Chondrocyte (in vitro differentiated cells): ENCODE results near the gene SENP1. TPM values are rescaled to one million over a fixed set of nuclear protein-coding genes. Genes with fewer than 3 reads are reported as not detected.

ENCODE experiments used
- DNase-seq: peaks from one replicate; pipeline ENCODE4 v3.0.0; 2021; ENCODE audit warnings: mixed read lengths, low spot score
- H3K27ac Mint-ChIP-seq: one replicate; pipeline ENCODE4 v1.8.0; 2021; ENCODE audit warnings: mild to moderate bottlenecking, moderate library complexity, mixed read lengths; ENCODE audit not compliant: unreplicated experiment
- H3K27me3 Mint-ChIP-seq: 2 replicates; pipeline ENCODE4 v1.8.0; 2021; ENCODE audit warnings: low read depth, mixed read lengths
- H3K36me3 Mint-ChIP-seq: 2 replicates; pipeline ENCODE4 v1.8.0; 2021; ENCODE audit warnings: low read depth, mixed read lengths
- H3K4me1 Mint-ChIP-seq: 2 replicates; pipeline ENCODE4 v1.8.0; 2021; ENCODE audit warnings: low read depth, mild to moderate bottlenecking, mixed read lengths
- H3K4me3 Mint-ChIP-seq: one replicate; pipeline ENCODE4 v1.8.0; 2021; ENCODE audit warnings: mild to moderate bottlenecking, moderate library complexity, mixed read lengths; ENCODE audit not compliant: unreplicated experiment
- H3K9me3 Mint-ChIP-seq: 2 replicates; pipeline ENCODE4 v1.8.0; 2021; ENCODE audit warnings: low read depth, mixed read lengths
- total RNA-seq: library from RNA; stranded (reverse); gene quantifications from 3 replicates; pipeline ENCODE4 v1.2.1, GENCODE V29; 2021
- TF ChIP-seq, protein P1 (sequence below): fragments of 200-600 bp; sonication (generic); IDR thresholded peaks from 2 replicates; pipeline ENCODE4 v1.5.0; 2021; ENCODE audit warnings: antibody characterized with exemption, mild to moderate bottlenecking, moderate library complexity

The SENP1 gene
- total RNA-seq, 1 donor from 2014 or later = 19.7 TPM

DNA sequence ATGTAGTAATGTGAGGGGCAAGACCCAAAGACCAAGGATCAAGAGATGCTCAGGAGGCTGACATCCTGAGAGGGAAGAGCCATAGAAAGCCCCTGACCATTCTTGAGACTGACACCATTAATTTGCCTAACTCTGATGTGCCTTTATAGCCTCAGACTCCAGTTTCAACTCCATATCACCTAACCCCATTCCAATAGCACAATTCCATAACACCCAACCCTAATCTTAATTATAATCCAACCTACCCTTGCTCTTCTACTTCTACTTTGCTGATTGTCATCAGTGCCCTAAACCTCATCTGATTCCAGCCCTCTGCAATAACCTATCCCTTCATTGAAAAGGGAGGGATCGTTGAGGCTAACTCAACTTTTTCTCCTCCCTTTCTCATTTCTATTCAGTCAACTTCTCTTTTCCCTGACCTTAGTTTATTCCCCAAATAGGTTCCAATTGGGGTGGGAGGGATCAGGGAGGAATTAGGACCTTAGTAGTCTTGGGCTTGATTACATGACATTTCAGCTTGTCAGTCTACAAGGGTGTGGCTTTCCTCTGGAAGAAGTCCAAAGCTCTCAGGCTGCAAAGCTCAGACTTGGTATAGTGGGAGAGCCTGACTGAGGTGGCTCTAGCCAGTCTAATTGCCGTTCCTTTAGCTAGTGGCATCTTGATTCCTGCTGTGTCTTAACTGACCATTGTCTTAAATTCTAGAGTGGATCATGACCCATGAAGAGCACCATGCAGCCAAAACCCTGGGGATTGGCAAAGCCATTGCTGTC, 16.4 kb upstream of the SENP1 start:
- Mint-ChIP-seq H3K9me3 (no peaks in the 10 kb centered on the region), H3K27ac (no peak overlapping the region), H3K4me3 (no peak overlapping the region), H3K36me3 (peaks cover 16% of the 10 kb centered on the region), H3K27me3 (no peaks in the 10 kb centered on the region), H3K4me1 (peaks cover 24% of the 10 kb centered on the region)
- TF ChIP-seq, protein P1, sequence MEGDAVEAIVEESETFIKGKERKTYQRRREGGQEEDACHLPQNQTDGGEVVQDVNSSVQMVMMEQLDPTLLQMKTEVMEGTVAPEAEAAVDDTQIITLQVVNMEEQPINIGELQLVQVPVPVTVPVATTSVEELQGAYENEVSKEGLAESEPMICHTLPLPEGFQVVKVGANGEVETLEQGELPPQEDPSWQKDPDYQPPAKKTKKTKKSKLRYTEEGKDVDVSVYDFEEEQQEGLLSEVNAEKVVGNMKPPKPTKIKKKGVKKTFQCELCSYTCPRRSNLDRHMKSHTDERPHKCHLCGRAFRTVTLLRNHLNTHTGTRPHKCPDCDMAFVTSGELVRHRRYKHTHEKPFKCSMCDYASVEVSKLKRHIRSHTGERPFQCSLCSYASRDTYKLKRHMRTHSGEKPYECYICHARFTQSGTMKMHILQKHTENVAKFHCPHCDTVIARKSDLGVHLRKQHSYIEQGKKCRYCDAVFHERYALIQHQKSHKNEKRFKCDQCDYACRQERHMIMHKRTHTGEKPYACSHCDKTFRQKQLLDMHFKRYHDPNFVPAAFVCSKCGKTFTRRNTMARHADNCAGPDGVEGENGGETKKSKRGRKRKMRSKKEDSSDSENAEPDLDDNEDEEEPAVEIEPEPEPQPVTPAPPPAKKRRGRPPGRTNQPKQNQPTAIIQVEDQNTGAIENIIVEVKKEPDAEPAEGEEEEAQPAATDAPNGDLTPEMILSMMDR = no peak
- no peak for DNase-seq

DNA sequence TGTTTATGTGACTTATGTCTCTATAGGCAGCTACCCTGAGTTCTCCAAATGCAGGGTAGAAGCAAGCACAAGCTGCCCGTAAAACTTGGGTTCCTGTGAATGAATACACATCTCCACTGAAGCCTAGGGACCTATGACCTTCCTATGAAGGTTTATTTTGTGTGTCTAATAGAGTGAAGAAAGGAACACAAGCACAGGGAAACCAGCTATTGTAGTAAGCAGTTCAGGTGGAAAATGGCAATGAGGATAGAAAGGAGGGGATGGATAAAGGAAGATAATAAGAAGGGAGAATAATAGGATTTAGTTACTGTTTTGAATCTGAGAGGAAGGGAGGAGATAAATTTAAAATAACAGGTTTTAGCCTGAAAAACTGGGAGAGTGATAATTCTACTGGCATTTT, 15.6 kb upstream of the SENP1 start:
- H3K36me3 Mint-ChIP-seq = peaks cover 11% of the 10 kb centered on the region
- no peak overlapping the region for H3K27ac Mint-ChIP-seq
- H3K4me1 Mint-ChIP-seq = peaks cover 24% of the 10 kb centered on the region
- TF ChIP-seq, protein P1 = no peak
- no peak for DNase-seq
- no peaks in the 10 kb centered on the region for H3K9me3 Mint-ChIP-seq
- no peak overlapping the region for H3K4me3 Mint-ChIP-seq
- H3K27me3 Mint-ChIP-seq = peaks cover 2% of the 10 kb centered on the region

DNA sequence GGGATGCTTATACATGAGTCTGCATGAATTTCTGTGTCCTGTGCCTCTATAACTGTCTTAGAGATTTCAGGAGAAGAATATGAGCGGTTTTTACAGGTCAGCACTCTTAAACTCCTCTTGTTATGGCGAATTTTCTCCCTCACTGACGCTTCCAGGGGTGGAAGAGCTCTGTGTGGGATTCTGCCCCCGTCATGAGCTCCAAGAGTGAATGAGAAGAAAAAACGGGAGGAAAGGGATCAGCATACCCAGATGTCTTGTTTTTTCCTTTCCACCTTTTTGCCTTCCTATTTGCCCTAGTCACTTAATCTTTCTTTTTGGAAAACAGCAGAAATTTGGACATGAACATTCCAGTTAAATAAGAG, 13.9 kb upstream of the SENP1 start:
- Mint-ChIP-seq H3K27me3 (peaks cover 6% of the 10 kb centered on the region), H3K36me3 (peaks cover 6% of the 10 kb centered on the region), H3K9me3 (no peaks in the 10 kb centered on the region), H3K4me3 (peak overlapping the region; percentile 99), H3K4me1 (peaks cover 24% of the 10 kb centered on the region), H3K27ac (peak overlapping the region; percentile 77)
- no peak for DNase-seq
- TF ChIP-seq, protein P1 = no peak

DNA sequence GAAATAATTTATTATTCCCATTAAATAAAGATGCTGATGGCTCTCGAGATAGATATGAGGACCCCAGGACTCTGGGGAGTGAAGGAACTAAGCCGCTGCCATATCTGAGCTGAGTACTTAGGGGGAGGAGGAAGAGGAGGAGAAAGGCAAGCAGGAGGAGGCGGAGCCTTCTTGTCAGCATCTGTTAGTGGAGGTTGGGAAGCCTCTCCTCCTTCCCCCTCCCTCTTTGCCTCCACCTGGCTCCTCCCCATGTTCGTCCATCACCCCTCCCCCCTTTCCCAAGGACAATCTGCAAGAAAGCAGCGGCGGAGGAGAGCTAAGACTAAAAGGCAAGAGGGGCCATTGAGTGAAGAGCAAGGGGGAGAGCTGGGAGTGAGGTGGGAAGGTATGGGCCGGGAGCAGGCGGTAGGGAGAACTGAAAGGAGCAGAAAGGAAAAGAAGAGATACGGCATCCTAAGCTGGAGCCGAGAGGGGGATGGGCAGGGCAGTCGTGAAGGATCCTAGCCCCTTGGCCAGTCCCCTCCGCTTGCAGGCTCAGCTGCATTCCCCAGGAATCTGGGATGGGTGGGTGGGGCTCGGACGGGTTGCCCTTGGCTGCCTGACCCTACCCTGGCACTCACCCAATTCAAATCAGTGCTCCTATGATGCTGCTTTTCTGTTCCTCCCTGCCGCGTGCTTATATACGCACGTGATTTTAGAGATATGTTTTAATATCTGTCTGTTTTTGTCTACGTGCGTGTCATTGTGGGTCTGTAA, 13.4 kb upstream of the SENP1 start, which contains the start of gene PFKM:
PFKM (plus strand) TSS at position 287 of the 756 bp plus-strand sequence. CDS start 3,411 bp downstream, outside the sequence.
- no peak for DNase-seq
- Mint-ChIP-seq H3K27ac (peak within 1 kb of the TSS; percentile 94), H3K4me1 (peaks cover 24% of the 10 kb centered on the region), H3K36me3 (peaks cover 5% of the 10 kb centered on the region), H3K4me3 (peak within 1 kb of the TSS; percentile 99), H3K9me3 (no peaks in the 10 kb centered on the region), H3K27me3 (peaks cover 12% of the 10 kb centered on the region)
- TF ChIP-seq, protein P1 = no peak

DNA sequence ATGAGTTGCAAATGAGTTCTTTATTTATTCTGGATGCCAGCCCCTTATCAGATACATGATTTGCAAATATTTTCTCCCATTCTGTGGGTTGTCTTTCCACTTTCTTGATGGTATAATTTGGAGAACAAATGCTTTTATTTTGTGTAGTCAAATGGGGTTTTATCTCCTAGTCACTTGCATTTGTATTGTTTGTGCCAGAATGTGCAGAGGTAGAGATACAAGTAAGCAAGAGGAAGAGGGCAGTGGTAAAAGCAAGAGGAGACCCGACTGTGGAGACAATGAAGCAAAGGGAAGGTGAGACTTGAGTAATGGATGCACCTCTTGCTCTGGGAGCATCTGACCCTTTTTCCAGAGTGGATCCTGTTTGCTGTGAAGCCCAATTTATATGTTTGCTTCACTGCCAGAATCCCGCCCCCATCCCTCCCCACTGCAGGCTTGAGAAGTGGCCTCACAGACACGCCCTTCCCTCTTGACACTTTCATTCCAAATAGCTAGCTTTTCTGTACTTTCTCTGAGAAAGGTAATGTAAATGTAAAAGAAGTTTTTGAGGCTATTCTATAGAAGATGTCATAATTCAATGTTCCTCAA, 12.5 kb upstream of the SENP1 start:
- H3K27ac Mint-ChIP-seq = no peak overlapping the region
- H3K27me3 Mint-ChIP-seq = peaks cover 20% of the 10 kb centered on the region
- peak overlapping the region; percentile 99 for H3K4me3 Mint-ChIP-seq
- H3K9me3 Mint-ChIP-seq = no peaks in the 10 kb centered on the region
- TF ChIP-seq, protein P1 = no peak
- no peak for DNase-seq
- peaks cover 3% of the 10 kb centered on the region for H3K36me3 Mint-ChIP-seq
- H3K4me1 Mint-ChIP-seq = peaks cover 24% of the 10 kb centered on the region
